Epithelial cell of umbilical artery (primary cell): ENCODE results near the gene BNIP2. TPM values are rescaled to one million over a fixed set of nuclear protein-coding genes. Genes with fewer than 3 reads are reported as not detected.

Experiments
- total RNA-seq: library from RNA; depleted of rRNA; stranded (reverse); fragments of >200 nt; gene quantifications from 2 replicates; pipeline ENCODE4 v1.2.3, GENCODE V29; 2014

BNIP2 gene, protein sequence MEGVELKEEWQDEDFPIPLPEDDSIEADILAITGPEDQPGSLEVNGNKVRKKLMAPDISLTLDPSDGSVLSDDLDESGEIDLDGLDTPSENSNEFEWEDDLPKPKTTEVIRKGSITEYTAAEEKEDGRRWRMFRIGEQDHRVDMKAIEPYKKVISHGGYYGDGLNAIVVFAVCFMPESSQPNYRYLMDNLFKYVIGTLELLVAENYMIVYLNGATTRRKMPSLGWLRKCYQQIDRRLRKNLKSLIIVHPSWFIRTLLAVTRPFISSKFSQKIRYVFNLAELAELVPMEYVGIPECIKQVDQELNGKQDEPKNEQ
- 213 and 236 TPM in 2 replicates for total RNA-seq

DNA sequence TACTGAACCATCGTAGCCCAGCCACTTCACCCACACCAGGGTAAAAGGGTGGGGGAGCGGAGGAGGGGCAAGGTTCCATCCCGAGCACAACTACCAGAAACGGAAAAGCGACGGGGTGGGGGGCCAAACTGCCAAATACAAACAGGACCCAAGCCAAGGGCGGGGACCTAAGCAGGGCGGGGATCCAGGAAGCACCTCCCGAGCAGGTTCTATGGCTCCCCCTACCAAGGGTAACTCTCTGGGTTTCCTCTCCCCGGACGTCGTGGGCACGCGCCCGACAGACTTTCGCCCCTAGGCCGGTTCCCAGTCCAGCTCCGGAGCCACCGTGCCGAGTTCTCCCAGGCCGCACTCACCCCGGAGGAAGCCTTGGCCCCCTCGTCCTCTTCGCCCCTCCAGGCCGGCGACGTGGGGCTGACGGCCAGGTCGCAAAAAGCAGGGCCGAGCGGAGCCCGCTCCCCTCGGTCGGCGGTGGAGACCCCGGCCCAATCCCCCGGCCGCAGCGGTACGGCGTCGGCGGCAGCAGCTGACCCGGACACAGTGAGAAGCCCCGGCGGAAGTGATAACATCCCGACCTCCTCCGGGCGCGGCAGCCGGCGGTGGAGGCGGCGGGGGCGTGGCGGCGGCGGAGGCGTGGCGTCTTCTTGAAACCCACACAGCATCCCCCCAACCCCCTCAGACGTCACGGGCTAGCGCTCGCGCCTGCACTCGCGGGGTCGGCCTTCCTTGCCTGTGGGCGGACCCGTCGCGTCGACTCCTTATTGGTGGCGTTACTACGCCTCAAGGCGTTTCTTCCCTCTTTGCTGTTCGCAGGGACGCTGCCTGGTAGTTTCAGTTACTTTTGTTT, at the start of gene BNIP2:
Gene BNIP2 (minus strand): TSS at position 539 of the 844 bp plus-strand sequence. CDS start 6,863 bp downstream, outside the sequence.

DNA sequence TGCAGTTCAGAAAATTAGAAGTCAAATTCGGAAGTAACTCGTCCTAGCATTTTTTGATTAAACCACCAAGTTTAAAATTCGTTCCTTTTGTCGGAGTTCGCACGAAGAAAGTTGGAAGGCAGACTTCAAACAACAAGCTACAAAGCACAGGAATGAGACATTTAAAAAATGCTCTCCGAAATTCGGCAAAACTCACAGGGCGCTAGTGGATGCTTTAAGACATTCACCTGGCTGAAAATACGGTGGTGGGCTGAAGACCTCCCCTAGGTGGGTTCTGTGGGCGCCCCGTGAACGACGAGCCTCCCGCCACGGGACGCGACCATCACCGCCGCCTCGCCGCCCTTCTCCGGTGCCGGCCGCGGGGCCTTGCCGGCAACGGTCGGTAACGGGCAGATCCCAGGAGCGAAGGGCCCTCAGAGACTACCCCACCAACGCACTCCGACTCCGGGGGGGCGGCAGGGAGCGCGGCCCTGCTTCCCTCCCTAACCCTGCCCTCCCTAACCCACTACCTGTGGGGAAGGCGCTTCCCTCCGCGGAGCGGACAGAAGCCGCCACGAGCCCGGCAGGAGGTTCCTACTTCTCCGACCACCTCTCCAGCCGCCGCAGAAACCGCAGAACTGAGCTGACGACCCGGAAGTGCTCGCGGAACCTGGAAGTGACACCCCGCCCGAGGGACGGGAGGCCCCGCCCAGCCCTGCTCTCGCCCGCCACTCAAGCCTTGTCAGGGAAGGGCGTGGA, 32.1 kb downstream of the BNIP2 start, which contains the start of gene GTF2A2:
Gene GTF2A2 (minus strand): TSS at position 619 of the 738 bp plus-strand sequence. CDS start 5,238 bp downstream, outside the sequence.

GRCh38 chr15:59611276-59612260, 77.6 kb downstream of the BNIP2 start, which contains the start of gene GCNT3:
TSS of gene GCNT3 (plus strand) at chr15:59611783. CDS start at chr15:59618239, 6,456 bp downstream.

Other genes starting within 250 kb of the BNIP2 start
- gene GCNT3, start 77.5 kb downstream of the BNIP2 start, total RNA-seq = not detected in 2 replicates
- gene GTF2A2, start 31.8 kb downstream of the BNIP2 start, total RNA-seq = 28.9 and 43.2 TPM in 2 replicates